SK-MEL-5 (cell line): ENCODE results near the gene TRIM17. TPM values are rescaled to one million over a fixed set of nuclear protein-coding genes. Genes with fewer than 3 reads are reported as not detected.

Experiments used
- DNase-seq: peaks from one replicate; pipeline ENCODE4 v3.0.0-alpha.2; 2016; ENCODE audit warnings: low read depth, low spot score
- in situ Hi-C: cut with HindIII; loops from 2 replicates; pipeline ENCODE4 v1.10.0; 2016; ENCODE audit warnings: low sequenced_read_pairs, high pct_unique_total_duplicates, low pct_unique_long_range_greater_than_20kb
- total RNA-seq: library from RNA; depleted of rRNA; stranded (reverse); fragments of >200 nt; shearing (Covaris generic); gene quantifications from 2 replicates; pipeline ENCODE4 v1.2.3, GENCODE V29; 2014

TRIM17 gene
- total RNA-seq, 1 experiment from 2014 or later, result not detected

- no peak for DNase-seq
- in situ Hi-C loops, result no loop called here
Observed at GRCh38 chr1:228396770-228397662, 19.6 kb downstream of the TRIM17 start.

- in situ Hi-C loops, result no loop called here
- no peak for DNase-seq
Observed at GRCh38 chr1:228394571-228395394, 21.9 kb downstream of the TRIM17 start.

GRCh38 chr1:228393811-228394570, 22.7 kb downstream of the TRIM17 start:
- in situ Hi-C loops, result no loop called here

DNA sequence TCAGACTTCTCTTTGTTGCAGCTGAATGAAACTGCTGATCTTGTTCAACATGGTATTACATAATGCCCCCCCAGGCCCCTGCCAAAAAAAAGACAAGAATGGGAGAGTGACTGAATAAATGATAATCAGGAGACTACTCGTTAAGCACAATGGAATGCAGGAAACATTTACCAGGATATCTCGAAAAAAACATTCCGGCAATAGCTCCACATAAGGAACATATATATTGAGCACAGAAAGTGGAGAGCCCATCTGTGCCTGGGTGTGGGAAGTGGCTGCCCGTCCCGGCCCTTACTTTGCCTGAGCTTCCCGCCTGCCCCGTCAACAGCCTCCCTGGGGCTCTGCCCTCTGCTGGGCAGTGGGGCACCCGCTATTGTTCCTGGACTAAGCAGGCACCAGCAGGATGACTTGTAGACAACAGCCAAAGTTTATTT, 23.4 kb downstream of the TRIM17 start:
- in situ Hi-C loops, result no loop called here
- DNase-seq, result peak; percentile 63

More at GRCh38 chr1:228393811-228394570, 22.7 kb downstream of the TRIM17 start:
- no peak for DNase-seq

DNA sequence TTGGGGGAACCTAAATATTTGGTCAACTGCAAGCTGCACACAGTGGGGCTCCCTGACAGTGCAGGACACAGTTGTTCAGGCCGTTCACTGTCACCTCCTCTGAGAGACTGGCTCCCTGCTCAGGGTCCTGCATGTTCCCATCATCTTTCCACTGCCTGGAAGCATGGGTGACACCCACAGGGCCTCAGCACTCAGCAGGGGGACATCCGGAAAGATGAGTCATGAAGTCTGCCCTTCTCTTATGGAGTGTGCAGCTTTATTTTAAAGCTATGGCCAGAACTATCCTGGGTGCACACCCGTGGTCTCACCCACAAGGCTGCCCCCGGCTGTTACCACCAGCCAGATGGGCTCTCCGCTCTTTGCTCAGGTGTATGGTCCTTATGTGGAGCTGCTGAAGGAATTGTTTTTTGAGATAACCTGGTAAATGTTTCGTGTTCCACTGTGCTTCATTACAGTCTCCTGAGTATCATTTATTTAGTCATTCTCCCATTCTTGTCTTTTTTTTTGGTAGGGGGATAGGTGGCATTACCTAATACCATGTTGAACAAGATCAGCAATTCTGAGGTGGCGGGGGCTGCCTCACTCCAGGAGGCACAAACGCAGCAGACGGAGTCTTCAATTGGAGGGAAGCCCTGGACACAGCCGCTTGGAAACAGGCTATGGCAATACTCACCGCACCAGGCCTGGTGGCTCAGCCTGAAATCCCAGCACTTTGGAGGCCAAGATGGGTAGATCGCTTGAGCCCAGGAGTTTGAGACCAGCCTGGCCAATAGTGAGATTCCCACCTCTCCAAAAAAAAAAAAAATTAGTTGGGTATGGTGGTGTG, 24.3 kb downstream of the TRIM17 start:
- no peak for DNase-seq
- in situ Hi-C loops, result no loop called here

DNA sequence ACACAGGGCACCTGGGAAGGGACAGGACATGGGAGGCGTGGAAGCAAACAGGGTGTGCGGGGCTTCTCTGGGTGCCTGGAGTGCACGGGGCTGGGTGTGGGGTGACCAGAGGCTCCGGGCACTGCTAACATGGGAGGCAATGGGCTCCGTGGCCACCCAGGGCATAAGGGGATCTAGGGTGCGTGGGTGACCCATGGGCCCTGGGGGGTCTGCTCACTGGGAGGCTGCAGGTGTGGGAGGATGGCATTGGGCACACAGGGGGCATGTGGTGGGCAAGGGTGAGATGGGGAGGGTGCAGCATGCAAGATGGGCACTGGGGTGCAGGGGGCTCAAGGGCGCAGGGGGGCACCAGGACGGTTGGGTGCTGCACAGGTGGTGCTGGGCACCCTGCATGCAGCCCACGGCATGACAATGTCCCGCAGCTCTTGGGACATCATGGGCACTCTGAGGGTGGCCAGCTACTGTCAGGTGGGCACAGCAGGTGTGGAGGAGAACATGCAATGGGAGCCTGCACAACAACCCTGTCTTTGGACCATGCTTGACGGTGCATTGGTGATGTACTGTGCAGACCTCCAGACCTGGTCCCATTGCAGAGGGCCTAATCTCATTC, 25.1 kb downstream of the TRIM17 start:
- in situ Hi-C loops, result no loop called here
- DNase-seq, result no peak

DNA sequence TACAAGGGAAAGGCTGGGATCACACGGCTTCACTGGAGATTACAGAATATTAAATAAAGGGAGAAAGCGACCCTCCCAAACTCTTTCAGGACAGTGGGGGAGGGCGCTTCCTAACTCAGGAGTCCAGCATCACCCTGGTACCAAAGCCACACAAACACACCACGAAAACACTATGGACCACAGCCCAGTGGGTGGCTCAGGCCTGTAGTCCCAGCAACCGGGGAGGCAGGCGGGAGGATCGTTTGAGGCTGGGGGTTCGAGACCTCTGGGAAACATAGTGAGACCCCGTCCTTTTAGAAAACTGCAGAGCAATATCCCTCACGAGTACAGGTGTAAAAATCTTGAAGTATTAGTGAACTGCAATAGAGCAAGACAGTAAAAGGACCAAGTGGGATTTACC, 26.0 kb downstream of the TRIM17 start:
- in situ Hi-C loops, result no loop called here
- no peak for DNase-seq

GRCh38 chr1:228387321-228387720, 29.3 kb downstream of the TRIM17 start:
- in situ Hi-C loops, result no loop called here
- no peak for DNase-seq

- DNase-seq, result no peak
- in situ Hi-C loops, result no loop called here
Observed at GRCh38 chr1:228385232-228385631, 31.4 kb downstream of the TRIM17 start.

DNA sequence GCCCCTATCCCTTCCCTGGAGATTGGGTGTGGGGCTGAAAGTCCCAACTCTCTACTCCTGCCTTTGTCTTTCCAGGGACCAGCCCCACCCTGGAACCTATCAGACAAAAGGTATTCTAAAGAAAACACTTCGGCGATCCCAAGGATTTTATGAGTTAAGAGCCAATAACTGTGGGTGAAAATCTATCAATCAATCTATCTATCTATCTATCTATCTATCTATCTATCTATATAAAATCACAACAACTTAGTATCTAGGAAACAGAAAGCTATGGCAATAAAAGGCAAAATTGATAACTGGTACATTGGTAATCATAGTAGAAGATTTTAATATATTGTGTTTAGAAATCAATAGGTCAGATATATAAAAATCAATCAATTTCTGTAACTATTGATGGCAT, 32.9 kb downstream of the TRIM17 start:
- in situ Hi-C loops, result no loop called here
- DNase-seq, result no peak

DNA sequence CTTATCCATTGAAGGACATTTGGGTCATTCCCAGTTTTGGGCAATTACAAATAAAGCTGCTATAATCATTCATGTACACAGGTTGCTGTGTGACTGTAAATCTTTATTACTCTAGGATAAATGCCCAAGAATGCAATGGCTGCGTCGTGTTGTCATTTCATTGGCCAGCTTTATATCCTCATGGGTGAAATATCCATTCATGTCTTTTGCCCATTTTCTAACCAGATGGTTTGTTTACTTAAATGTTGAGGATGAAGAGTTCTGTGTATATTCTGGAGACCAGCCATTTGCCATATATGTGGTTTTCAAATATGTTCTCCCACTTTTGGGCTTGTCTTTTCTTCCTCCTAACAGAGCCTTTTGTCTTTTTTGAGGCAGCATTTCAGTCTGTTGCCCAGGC, 35.3 kb downstream of the TRIM17 start:
- no peak for DNase-seq
- in situ Hi-C loops, result no loop called here

DNA sequence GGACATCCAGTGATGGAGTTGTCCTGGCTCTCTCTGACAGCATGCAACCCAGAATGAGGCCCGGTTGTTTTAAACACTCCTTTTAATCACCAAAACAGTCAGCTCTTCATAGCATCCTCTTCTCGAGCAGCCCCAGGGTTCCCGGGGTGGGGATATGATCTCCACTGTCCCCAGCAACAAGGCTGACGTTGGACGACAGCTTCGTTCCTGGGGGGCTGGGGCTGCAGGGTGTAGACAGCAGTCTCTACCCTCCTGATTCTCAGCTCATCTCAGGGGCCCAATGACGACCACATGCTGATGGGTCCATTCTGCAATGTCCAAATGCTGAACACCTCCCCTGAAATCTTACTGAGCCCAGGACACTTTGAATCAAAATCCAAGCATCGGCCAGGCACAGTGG, 37.0 kb downstream of the TRIM17 start:
- no peak for DNase-seq

DNA sequence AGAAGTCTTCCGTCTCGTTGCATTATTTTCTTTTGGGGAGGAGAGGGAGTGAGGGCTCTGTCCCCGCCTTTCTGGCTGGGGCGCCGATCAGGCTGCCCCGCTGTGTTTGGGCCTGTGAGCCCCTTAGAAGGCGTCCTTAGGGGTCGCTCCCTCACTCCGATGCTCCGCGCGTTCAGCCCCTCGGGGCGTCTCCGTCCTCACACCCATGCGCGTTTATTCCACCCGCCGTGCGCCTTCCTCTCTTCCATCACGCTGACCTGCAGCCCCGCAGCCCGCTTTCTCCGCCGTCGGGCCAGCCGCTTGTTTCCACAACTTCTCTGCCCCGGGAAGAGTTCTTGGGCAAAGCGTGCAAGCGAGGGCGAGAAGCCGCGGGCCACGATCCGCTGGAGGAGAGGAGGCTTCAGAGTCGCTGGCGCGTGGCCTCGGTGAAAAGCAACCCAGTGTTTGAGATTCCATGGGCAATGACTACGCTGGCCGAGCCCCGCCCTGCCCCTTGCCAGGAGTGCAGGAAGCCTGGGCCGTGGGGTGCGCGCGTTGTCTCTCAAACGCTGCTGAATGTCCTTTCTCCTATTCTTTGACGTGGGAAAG, 37.7 kb downstream of the TRIM17 start:
- DNase-seq, result no peak

More for the DNA sequence above, 37.0 kb downstream of the TRIM17 start:
- in situ Hi-C loops, result no loop called here

GRCh38 chr1:228378090-228378872, 38.4 kb downstream of the TRIM17 start:
- in situ Hi-C loops, result no loop called here
- peak; percentile 74 for DNase-seq

More for the DNA sequence above, 37.7 kb downstream of the TRIM17 start:
- in situ Hi-C loops, result no loop called here

GRCh38 chr1:228377664-228378089, 39.0 kb downstream of the TRIM17 start:
- DNase-seq, result no peak
- in situ Hi-C loops, result no loop called here
